ENCODE results near the gene METAP2.

Gene METAP2

DNA sequence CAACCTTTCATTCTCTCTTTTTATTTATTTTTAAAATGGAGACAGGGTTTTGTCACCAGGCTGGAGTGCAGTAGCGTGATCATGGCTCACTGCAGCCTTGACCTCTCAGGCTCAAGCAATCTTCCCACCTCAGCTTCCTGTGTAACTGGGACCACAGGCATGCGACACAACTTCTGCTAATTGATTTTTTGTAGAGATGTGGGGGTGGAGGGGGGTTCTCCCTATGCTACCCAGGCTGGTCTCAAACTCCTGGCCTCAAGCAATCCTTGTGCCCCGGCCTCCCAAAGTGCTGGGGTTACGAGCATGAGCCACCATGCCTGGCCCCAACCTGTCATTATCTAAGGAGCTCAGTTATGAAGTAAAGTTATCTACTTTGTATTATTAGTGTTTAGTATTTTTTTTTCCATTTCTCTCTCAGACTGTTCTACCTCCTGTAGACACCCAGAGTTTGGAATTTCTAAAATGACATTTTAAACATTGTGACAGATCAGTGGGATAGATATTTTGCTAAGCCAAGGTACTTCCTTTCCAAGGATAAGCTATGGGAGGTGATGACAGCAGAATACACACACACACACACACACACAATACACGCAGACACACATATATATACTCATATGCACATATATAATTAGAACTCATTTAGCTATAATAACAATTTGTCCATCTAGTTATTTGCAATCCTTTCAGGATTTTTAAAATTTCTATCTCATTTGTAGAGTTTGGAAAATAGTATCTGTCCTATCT, 79.4 kb downstream of the METAP2 start:
- DNase-seq, result no peak

DNA sequence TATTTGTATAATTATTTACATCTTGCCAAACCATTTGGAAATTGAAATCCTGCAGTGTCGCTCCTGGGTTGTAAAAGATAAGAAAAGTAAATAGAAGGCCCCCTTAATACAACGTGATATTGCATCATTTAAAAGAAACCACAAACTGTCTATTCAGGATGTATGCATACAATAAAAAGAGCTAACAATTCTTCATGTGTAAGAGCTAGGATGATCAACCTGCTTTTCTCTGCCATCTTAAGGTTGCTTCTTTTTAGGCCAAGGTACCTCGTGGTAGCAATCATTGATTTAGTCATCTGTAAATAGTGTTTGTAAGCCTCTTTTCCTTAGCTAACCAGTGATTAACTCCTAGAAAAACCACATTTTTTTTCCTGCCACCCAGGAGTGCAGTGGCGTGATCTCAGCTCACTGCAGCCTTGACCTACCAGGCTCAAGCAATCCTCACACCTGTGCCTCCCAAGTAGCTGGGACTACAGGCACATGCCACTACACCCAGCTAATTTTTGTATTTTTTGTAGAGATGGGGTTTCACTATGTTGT, 80.7 kb downstream of the METAP2 start:
- DNase-seq, result no peak

DNA sequence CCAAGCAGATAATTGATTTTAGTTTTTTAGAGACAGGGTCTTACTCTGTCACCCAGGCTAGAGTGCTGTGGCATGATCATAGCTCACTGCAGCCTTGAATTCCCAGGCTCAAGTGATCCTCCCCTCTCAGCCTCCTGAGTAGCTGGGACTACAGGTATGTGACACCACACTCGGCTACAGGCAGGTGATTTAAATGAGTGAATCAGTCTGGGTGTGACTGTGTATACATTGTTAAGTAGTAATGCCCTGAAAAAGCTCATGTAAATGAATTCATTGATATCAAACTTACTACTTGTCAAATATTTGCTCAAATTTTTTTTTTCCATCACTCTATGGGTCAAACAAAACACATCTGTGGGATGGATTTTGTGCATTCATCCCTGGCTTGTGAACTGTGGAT, 83.7 kb downstream of the METAP2 start:
- no peak for DNase-seq
